Activated naive CD4-positive, alpha-beta T cell treated with anti-CD3 and anti-CD28 coated beads, Interleukin-2, amount 10 ng/mL, durations not matched to agents 5 hours and 36 hours (primary cell): Measurements from ENCODE around the gene MYCBP2. TPM values are rescaled to one million over a fixed set of nuclear protein-coding genes. Genes with fewer than 3 reads are reported as not detected.

ENCODE experiments used
- total RNA-seq, 2 experiments: library from RNA; stranded (reverse); gene quantifications; one replicate each; pipeline ENCODE4 v1.2.3, GENCODE V29; 2021

The MYCBP2 gene
- 100 to 1,000 TPM; 119 TPM for total RNA-seq

GRCh38 chr13:77326905-77327604, at the start of gene MYCBP2:
TSS of gene MYCBP2 (minus strand) at chr13:77327094. CDS start at chr13:77326775, 319 bp downstream.

GRCh38 chr13:77026861-77027621, 299.9 kb downstream of the MYCBP2 start, which contains the start of gene FBXL3:
TSS of gene FBXL3 (minus strand) at chr13:77027159. CDS start at chr13:77021860, 5,299 bp downstream.

Other genes starting within 250 kb of the MYCBP2 start
- not detected for gene SCEL, start 208.6 kb upstream of the MYCBP2 start, total RNA-seq